Measurements from ENCODE around the gene SKOR1.

SKOR1 gene

GRCh38 chr15:67794832-67795574 is 30.3 kb upstream of the SKOR1 start:
- TF ChIP-seq, protein P1, sequence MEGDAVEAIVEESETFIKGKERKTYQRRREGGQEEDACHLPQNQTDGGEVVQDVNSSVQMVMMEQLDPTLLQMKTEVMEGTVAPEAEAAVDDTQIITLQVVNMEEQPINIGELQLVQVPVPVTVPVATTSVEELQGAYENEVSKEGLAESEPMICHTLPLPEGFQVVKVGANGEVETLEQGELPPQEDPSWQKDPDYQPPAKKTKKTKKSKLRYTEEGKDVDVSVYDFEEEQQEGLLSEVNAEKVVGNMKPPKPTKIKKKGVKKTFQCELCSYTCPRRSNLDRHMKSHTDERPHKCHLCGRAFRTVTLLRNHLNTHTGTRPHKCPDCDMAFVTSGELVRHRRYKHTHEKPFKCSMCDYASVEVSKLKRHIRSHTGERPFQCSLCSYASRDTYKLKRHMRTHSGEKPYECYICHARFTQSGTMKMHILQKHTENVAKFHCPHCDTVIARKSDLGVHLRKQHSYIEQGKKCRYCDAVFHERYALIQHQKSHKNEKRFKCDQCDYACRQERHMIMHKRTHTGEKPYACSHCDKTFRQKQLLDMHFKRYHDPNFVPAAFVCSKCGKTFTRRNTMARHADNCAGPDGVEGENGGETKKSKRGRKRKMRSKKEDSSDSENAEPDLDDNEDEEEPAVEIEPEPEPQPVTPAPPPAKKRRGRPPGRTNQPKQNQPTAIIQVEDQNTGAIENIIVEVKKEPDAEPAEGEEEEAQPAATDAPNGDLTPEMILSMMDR (IDR thresholded peaks at IDR 0.05; ENCODE audit: low read length): no peak
- TF ChIP-seq EZH2 (IDR thresholded peaks at IDR 0.05; ENCODE audit: borderline replicate concordance, low read length): no peak
- H3F3A ChIP-seq (ENCODE audit: insufficient read depth, low read length): no peaks in the 10 kb centered on the region

DNA sequence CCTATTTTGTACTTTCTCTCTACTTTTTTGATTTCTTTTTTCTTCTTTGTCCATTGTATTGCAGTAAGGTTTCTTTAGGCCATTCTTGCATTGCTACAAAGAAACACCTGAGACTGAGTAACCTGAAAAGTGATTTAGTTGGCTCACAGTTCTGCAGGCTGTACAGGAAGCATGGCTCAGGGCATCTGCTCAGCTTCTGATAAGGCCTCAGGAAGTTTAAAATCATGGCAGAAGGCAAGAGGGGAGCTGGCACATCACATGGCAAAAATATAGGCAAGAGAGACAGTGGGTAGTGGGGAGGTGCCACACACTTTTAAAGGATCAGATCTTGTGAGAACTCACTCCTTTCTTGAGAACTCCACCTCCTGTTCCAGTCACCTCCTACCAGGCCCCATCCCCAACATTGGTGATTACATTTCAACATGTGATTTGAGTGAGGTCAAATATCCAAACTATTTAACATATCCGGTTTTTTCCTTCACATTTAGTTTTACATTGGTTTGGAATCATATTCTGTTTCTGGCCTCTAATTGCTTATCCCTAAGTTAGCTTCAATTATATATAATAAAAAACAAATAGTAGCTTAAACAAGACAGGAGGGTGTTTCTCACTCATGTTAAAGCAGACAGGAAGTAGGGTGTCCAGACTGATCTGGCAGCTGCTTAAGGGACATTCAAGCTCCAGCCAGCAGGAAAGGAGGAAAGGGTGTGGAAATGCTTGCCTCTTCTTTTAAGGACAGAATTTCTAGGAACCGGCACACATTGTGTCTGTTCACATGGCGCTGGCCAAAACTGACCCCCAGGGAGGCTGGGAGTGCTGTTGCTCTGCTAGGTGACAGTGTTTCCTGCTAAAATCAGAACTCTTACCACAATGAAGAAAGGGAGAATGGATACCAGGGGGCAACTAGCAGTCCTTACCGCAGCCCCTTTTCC is 28.8 kb upstream of the SKOR1 start:
- no peaks in the 10 kb centered on the region for H3K79me2 ChIP-seq (ENCODE audit: insufficient read depth, low read length)
- H3K4me3 ChIP-seq (ENCODE audit: low read depth, low read length, poor library complexity, severe bottlenecking): no peak overlapping the region

More at GRCh38 chr15:67794832-67795574, 30.3 kb upstream of the SKOR1 start:
- H3K4me1 ChIP-seq (ENCODE audit: insufficient read depth, low read length, severe bottlenecking): peaks cover 36% of the 10 kb centered on the region
- no peaks in the 10 kb centered on the region for H3K9me2 ChIP-seq (ENCODE audit: low read depth, low read length)
- peaks cover 18% of the 10 kb centered on the region for H3K9me3 ChIP-seq (ENCODE audit: low read length)
- no peaks in the 10 kb centered on the region for H3K79me2 ChIP-seq (ENCODE audit: insufficient read depth, low read length)
- H3K9ac ChIP-seq (ENCODE audit: low read length): no peak overlapping the region
- peaks cover 36% of the 10 kb centered on the region for H3K36me3 ChIP-seq (ENCODE audit: insufficient read depth, low read length)
- no peak overlapping the region for H3K4me3 ChIP-seq (ENCODE audit: low read depth, low read length, poor library complexity, severe bottlenecking)
- H4K20me1 ChIP-seq (ENCODE audit: insufficient read depth, low read length): no peaks in the 10 kb centered on the region
- no peak overlapping the region for H2AFZ ChIP-seq (ENCODE audit: low read length)
- H3K27ac ChIP-seq (ENCODE audit: low read depth, low read length, poor library complexity, severe bottlenecking): no peak overlapping the region
- H3K27me3 ChIP-seq (ENCODE audit: insufficient read depth, low read length): no peaks in the 10 kb centered on the region
- H3K4me2 ChIP-seq (ENCODE audit: low read length): no peak overlapping the region

DNA sequence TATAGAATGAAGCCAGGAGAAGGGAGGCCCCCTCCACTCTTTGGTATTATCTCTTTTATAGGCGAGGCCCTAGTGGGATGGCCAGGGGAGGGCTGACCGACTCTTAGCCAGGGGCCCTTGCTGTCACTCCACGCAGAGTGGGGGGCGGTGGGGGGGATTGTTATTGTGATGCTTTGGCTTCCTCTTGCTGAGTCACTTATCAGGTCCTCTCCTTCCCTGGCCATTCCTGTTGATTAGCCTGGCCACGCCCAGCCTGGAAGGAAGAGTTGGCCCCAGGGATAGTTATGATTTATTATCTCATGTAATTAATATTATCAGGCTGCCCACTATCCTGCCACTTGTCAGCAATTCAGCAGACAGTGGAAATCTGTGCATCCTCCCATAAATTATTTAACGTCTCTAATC is 25.5 kb upstream of the SKOR1 start:
- Histone ChIP-seq H2AFZ (ENCODE audit: low read length) (no peak overlapping the region), H3K9ac (ENCODE audit: low read length) (no peak overlapping the region), H3K9me3 (ENCODE audit: low read length) (peaks cover 11% of the 10 kb centered on the region), H3K9me2 (ENCODE audit: low read depth, low read length) (no peaks in the 10 kb centered on the region), H3K4me1 (ENCODE audit: insufficient read depth, low read length, severe bottlenecking) (peaks cover 33% of the 10 kb centered on the region), H3K79me2 (ENCODE audit: insufficient read depth, low read length) (no peaks in the 10 kb centered on the region), H3K4me3 (ENCODE audit: low read depth, low read length, poor library complexity, severe bottlenecking) (no peak overlapping the region), H3F3A (ENCODE audit: insufficient read depth, low read length) (no peaks in the 10 kb centered on the region), H4K20me1 (ENCODE audit: insufficient read depth, low read length) (no peaks in the 10 kb centered on the region), H3K4me2 (ENCODE audit: low read length) (no peak overlapping the region), H3K27me3 (ENCODE audit: insufficient read depth, low read length) (no peaks in the 10 kb centered on the region), H3K36me3 (ENCODE audit: insufficient read depth, low read length) (peaks cover 19% of the 10 kb centered on the region), H3K27ac (ENCODE audit: low read depth, low read length, poor library complexity, severe bottlenecking) (peak overlapping the region; percentile 58)
- TF ChIP-seq, protein P1 (IDR thresholded peaks at IDR 0.05; ENCODE audit: low read length): no peak
- TF ChIP-seq EZH2 (IDR thresholded peaks at IDR 0.05; ENCODE audit: borderline replicate concordance, low read length): no peak

More for the DNA sequence above, 28.8 kb upstream of the SKOR1 start:
- Histone ChIP-seq H3F3A (ENCODE audit: insufficient read depth, low read length) (no peaks in the 10 kb centered on the region), H3K9me2 (ENCODE audit: low read depth, low read length) (no peaks in the 10 kb centered on the region), H3K4me2 (ENCODE audit: low read length) (no peak overlapping the region), H3K27me3 (ENCODE audit: insufficient read depth, low read length) (no peaks in the 10 kb centered on the region), H3K9me3 (ENCODE audit: low read length) (peaks cover 18% of the 10 kb centered on the region), H3K36me3 (ENCODE audit: insufficient read depth, low read length) (peaks cover 36% of the 10 kb centered on the region), H3K9ac (ENCODE audit: low read length) (no peak overlapping the region), H3K4me1 (ENCODE audit: insufficient read depth, low read length, severe bottlenecking) (peaks cover 22% of the 10 kb centered on the region), H2AFZ (ENCODE audit: low read length) (no peak overlapping the region), H4K20me1 (ENCODE audit: insufficient read depth, low read length) (no peaks in the 10 kb centered on the region), H3K27ac (ENCODE audit: low read depth, low read length, poor library complexity, severe bottlenecking) (no peak overlapping the region)
- no peak for TF ChIP-seq EZH2 (IDR thresholded peaks at IDR 0.05; ENCODE audit: borderline replicate concordance, low read length)
- TF ChIP-seq, protein P1 (IDR thresholded peaks at IDR 0.05; ENCODE audit: low read length): no peak

Measured in OCI-LY1 (cell line).